Measurements from ENCODE around the gene CCDC112. TPM values are rescaled to one million over a fixed set of nuclear protein-coding genes. Genes with fewer than 3 reads are reported as not detected.

The CCDC112 gene
- total RNA-seq, 2 donors from 2014 or later: 3.8 to 7.7 TPM

DNA sequence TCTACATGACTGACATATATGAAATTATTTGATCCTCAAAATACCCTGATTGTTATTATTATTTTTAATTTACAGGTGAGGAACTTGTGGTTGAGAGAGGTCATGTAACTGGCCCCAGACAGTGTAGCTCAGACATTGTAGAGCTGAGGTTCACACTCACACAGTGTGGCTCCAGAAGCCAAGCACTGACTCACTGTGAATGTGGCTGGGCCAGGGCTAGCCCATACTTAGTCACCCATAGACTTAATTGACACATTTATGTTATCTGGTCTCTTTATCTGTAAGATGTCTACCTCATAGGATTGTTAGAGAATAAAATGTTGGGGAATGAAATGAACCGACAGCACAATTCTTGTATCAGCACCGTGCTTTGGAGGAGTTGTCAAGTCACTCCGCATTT lies 24.9 kb upstream of the CCDC112 start:
- Histone ChIP-seq H3K27me3 (no peaks in the 10 kb centered on the region), H3K9me3 (no peaks in the 10 kb centered on the region), H3K4me1 (peaks cover 0 to 11% of the 10 kb centered on the region in 2 donors), H3K36me3 (no peaks in the 10 kb centered on the region), H3K4me3 (no peak overlapping the region), H3K27ac (no peak overlapping the region)
- TF ChIP-seq, protein P1, sequence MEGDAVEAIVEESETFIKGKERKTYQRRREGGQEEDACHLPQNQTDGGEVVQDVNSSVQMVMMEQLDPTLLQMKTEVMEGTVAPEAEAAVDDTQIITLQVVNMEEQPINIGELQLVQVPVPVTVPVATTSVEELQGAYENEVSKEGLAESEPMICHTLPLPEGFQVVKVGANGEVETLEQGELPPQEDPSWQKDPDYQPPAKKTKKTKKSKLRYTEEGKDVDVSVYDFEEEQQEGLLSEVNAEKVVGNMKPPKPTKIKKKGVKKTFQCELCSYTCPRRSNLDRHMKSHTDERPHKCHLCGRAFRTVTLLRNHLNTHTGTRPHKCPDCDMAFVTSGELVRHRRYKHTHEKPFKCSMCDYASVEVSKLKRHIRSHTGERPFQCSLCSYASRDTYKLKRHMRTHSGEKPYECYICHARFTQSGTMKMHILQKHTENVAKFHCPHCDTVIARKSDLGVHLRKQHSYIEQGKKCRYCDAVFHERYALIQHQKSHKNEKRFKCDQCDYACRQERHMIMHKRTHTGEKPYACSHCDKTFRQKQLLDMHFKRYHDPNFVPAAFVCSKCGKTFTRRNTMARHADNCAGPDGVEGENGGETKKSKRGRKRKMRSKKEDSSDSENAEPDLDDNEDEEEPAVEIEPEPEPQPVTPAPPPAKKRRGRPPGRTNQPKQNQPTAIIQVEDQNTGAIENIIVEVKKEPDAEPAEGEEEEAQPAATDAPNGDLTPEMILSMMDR (IDR thresholded peaks at IDR 0.05): no peak
- no peak for DNase-seq (ENCODE audit: low spot score)

DNA sequence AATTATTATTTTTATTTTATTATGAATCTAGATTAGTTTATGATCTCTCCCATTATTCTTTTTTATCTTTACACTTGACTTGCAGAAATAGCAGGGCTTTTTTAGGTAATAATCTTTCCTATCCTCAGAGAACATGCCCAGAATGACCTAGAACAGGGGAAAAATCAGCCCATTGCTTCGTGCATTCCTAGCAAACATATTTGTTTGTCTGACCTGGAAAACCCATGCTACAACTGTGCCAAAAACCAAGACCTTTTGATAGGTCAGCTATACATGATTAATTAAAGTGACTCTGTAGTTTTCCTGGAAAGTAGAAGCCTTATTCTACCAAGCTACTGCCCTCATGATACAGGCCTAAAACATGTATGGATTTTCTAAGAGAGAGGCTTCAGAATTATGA lies 24.1 kb upstream of the CCDC112 start:
- H3K4me3 ChIP-seq: no peak overlapping the region
- H3K9me3 ChIP-seq: no peaks in the 10 kb centered on the region
- peaks cover 0 to 11% of the 10 kb centered on the region in 2 donors for H3K4me1 ChIP-seq
- H3K27ac ChIP-seq: no peak overlapping the region
- H3K27me3 ChIP-seq: no peaks in the 10 kb centered on the region
- no peak for DNase-seq (ENCODE audit: low spot score)
- no peaks in the 10 kb centered on the region for H3K36me3 ChIP-seq
- TF ChIP-seq, protein P1 (IDR thresholded peaks at IDR 0.05): no peak

DNA sequence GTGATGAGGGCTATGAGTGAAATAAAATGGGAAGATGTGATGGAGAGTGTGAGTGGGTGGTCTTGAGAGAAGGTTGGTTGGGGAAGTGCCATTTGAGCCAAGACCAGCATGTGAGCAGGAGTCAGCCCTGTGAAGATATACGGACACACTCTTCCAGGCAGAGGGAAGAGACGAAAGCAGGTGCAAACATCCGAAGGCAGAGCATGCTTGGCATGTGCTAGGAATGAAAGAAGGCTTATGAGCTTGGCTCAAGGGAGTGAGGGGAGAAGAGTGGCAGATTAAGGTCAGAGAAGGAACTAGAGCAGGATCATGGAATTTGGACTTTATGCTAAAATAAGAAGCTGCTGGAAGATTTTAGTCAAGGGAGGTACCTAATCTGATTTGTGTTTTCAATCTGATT lies 23.6 kb upstream of the CCDC112 start:
- Histone ChIP-seq H3K36me3 (no peaks in the 10 kb centered on the region), H3K4me1 (peaks cover 0 to 6% of the 10 kb centered on the region in 2 donors), H3K9me3 (no peaks in the 10 kb centered on the region), H3K27ac (no peak overlapping the region), H3K4me3 (no peak overlapping the region), H3K27me3 (no peaks in the 10 kb centered on the region)
- TF ChIP-seq, protein P1 (IDR thresholded peaks at IDR 0.05): no peak
- DNase-seq (ENCODE audit: low spot score): no peak

DNA sequence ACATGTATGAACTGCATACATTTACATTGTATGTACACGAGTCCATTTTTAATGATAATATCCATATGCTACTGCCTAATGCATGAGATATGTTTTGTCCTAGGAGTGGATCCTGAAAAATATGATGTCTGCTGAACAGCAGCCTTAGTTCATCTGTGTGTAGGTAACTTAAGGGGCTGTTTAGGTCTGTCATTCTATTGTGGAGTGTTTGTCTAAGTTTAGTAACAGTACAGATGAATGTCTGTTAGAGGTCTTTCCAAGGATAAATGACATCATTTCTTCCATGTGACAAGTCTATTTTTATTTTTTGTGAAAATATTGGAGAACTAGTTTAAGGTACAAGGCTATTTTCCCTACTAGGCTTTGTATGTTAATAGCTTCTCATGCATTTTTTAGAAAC lies 22.6 kb upstream of the CCDC112 start:
- Histone ChIP-seq H3K36me3 (no peaks in the 10 kb centered on the region), H3K4me3 (no peak overlapping the region), H3K4me1 (peaks cover 0 to 4% of the 10 kb centered on the region in 2 donors), H3K27ac (no peak overlapping the region), H3K9me3 (no peaks in the 10 kb centered on the region), H3K27me3 (no peaks in the 10 kb centered on the region)
- TF ChIP-seq, protein P1 (IDR thresholded peaks at IDR 0.05): no peak
- DNase-seq (ENCODE audit: low spot score): no peak

DNA sequence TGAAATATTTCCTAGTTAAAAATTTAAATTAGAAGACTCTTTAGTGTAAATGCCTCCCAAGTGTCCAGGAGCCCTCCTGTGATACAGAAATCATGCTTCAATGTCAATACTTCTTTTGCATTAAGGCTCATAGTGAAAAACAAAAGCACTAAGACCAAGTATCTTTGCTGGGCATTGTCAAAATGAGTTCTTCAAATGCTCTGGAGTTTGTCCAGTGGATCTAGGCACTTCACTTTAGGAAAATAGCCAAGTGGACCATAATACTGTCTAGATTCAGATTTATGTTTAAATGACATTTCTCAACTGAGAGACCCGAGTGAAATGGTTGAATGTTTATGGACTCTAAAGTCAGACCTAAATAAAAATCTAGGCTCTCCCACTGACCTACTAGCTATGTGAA lies 21.3 kb upstream of the CCDC112 start:
- TF ChIP-seq, protein P1 (IDR thresholded peaks at IDR 0.05): no peak
- H3K36me3 ChIP-seq: no peaks in the 10 kb centered on the region
- H3K27ac ChIP-seq: no peak overlapping the region
- H3K9me3 ChIP-seq: no peaks in the 10 kb centered on the region
- no peak overlapping the region for H3K4me3 ChIP-seq
- DNase-seq (ENCODE audit: low spot score): no peak
- H3K27me3 ChIP-seq: no peaks in the 10 kb centered on the region
- peaks cover 0 to 4% of the 10 kb centered on the region in 2 donors for H3K4me1 ChIP-seq

DNA sequence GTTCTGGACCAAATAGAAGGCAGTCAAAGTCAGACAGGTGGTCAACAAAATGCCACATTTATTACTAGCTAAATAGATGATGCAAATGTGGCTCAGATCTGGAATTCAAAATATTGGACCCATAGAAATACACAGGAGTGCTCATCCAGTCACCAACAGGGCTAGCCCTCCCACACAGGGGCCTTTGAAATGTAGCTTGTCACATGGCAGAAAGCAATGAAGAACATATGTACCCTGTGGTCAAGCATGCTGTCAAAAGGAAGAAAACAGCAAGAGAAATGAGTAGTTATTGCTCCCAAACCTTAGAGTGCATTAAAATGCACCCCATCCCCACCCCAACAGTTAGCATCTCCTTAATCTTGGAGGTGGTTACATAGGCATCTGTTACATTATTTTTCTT lies 20.9 kb upstream of the CCDC112 start:
- no peaks in the 10 kb centered on the region for H3K27me3 ChIP-seq
- H3K36me3 ChIP-seq: no peaks in the 10 kb centered on the region
- TF ChIP-seq, protein P1 (IDR thresholded peaks at IDR 0.05): no peak

More for the DNA sequence above, 20.9 kb upstream of the CCDC112 start:
- Histone ChIP-seq H3K9me3 (no peaks in the 10 kb centered on the region), H3K27ac (no peak overlapping the region), H3K4me3 (no peak overlapping the region), H3K4me1 (peaks cover 0 to 4% of the 10 kb centered on the region in 2 donors)
- DNase-seq (ENCODE audit: low spot score): no peak

Data from right atrium auricular region (tissue), 2 donors.